ENCODE results near the gene PIK3R1. TPM values are rescaled to one million over a fixed set of nuclear protein-coding genes. Genes with fewer than 3 reads are reported as not detected.

The PIK3R1 gene
- total RNA-seq, 4 donors from 2014 or later, result 244 to 563 (median 329) TPM

DNA sequence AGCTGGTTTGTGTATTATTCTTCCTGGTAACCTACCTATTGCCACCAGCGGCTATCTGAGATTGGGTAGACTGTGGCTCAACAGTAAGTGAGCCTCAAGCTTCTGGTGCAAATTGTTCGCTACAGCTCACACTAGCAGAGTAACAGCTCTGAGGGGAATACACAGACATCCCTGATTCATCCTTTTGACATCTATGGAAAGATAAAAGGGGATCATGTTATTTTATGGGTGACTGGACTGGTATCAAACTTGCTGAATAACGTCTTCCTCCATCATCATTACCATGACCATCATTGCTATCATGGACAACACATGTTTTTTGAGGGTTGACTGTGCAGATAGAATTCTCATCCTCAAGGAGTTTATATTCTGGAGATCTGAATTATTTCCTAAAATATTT, 129.6 kb downstream of the PIK3R1 start:
- intact Hi-C loops (cut with DNase I), result no loop called here

DNA sequence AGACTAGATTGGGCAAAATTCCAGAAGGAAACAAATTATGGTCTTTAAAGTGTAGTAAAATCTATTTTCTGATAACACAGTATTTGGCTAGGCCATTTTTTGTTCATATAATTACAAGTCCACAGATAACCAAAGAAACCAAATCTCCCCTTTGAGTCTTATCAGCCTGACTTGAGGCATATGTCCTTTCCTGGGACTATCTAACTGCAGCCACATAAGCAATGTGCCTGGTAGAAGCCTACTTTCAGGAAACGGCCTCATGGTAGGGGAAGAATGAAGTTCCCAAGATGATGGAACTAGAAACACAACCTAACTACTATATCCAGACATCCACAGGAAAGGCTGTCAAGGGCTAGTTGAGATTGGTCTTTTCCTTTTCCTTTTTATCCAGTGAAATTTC, 130.0 kb downstream of the PIK3R1 start:
- Histone ChIP-seq H3K27ac (replicated peaks in 1 of 4) (no peak overlapping the region), H3K9me3 (no peaks in the 10 kb centered on the region), H3K27me3 (no peaks in the 10 kb centered on the region), H3K4me3 (no peak overlapping the region), H3K36me3 (no peaks in the 10 kb centered on the region), H3K4me1 (peaks cover 9 to 24% (median 20%) of the 10 kb centered on the region in 4 donors)
- TF ChIP-seq, protein P1, sequence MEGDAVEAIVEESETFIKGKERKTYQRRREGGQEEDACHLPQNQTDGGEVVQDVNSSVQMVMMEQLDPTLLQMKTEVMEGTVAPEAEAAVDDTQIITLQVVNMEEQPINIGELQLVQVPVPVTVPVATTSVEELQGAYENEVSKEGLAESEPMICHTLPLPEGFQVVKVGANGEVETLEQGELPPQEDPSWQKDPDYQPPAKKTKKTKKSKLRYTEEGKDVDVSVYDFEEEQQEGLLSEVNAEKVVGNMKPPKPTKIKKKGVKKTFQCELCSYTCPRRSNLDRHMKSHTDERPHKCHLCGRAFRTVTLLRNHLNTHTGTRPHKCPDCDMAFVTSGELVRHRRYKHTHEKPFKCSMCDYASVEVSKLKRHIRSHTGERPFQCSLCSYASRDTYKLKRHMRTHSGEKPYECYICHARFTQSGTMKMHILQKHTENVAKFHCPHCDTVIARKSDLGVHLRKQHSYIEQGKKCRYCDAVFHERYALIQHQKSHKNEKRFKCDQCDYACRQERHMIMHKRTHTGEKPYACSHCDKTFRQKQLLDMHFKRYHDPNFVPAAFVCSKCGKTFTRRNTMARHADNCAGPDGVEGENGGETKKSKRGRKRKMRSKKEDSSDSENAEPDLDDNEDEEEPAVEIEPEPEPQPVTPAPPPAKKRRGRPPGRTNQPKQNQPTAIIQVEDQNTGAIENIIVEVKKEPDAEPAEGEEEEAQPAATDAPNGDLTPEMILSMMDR (IDR thresholded peaks at IDR 0.05), result no peak
- TF ChIP-seq POLR2A (IDR thresholded peaks at IDR 0.05; ENCODE audit: low read depth) (no peak), POLR2AphosphoS5 (IDR thresholded peaks at IDR 0.05) (no peak), EP300 (IDR thresholded peaks at IDR 0.05) (no peak)
- intact Hi-C loops (cut with DNase I), result no loop called here
- WGBS, result 91% methylated on average over 1 of the region's 1 CpG
- DNase-seq (ENCODE audit: extremely low spot score), result no peak

More for the DNA sequence above, 129.6 kb downstream of the PIK3R1 start:
- no peaks in the 10 kb centered on the region for H3K36me3 ChIP-seq
- H3K4me3 ChIP-seq, result no peak overlapping the region
- no peaks in the 10 kb centered on the region for H3K27me3 ChIP-seq
- H3K27ac ChIP-seq (replicated peaks in 1 of 4), result no peak overlapping the region
- 87% methylated on average over 3 of the region's 3 CpGs for WGBS
- peaks cover 9 to 24% (median 20%) of the 10 kb centered on the region in 4 donors for H3K4me1 ChIP-seq
- no peak for DNase-seq (ENCODE audit: extremely low spot score)
- no peaks in the 10 kb centered on the region for H3K9me3 ChIP-seq
- no peak for TF ChIP-seq EP300 (IDR thresholded peaks at IDR 0.05)
- TF ChIP-seq, protein P1 (IDR thresholded peaks at IDR 0.05), result no peak
- no peak for TF ChIP-seq POLR2AphosphoS5 (IDR thresholded peaks at IDR 0.05)
- no peak for TF ChIP-seq POLR2A (IDR thresholded peaks at IDR 0.05; ENCODE audit: low read depth)

DNA sequence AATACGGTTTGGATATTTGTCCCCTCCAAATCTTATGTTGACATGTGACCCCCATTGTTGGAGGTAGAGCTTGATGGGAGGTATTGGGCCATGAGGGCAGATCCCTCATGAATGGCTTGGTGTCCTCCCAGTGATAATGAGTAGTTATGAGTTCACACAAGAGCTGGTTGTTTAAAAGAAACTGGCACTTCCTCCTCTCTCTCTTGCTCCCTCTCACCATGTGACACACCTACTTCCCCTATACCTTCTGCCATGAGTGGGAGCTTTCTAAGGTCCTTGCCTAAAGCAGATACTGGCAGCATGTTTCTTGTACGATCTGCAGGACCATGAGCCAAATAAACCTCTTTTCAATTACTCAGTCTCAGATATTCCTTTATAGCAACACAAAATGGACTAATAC, 132.0 kb downstream of the PIK3R1 start:
- peaks cover 9 to 22% (median 18%) of the 10 kb centered on the region in 4 donors for H3K4me1 ChIP-seq
- 84% methylated on average over 2 of the region's 2 CpGs for WGBS
- no peaks in the 10 kb centered on the region for H3K27me3 ChIP-seq
- intact Hi-C loops (cut with DNase I), result no loop called here
- H3K36me3 ChIP-seq, result no peaks in the 10 kb centered on the region
- TF ChIP-seq, protein P1 (IDR thresholded peaks at IDR 0.05), result no peak
- no peak for TF ChIP-seq EP300 (IDR thresholded peaks at IDR 0.05)
- no peak for TF ChIP-seq POLR2AphosphoS5 (IDR thresholded peaks at IDR 0.05)
- TF ChIP-seq POLR2A (IDR thresholded peaks at IDR 0.05; ENCODE audit: low read depth), result no peak
- no peaks in the 10 kb centered on the region for H3K9me3 ChIP-seq
- no peak overlapping the region for H3K4me3 ChIP-seq
- DNase-seq (ENCODE audit: extremely low spot score), result no peak
- H3K27ac ChIP-seq (replicated peaks in 1 of 4), result no peak overlapping the region

DNA sequence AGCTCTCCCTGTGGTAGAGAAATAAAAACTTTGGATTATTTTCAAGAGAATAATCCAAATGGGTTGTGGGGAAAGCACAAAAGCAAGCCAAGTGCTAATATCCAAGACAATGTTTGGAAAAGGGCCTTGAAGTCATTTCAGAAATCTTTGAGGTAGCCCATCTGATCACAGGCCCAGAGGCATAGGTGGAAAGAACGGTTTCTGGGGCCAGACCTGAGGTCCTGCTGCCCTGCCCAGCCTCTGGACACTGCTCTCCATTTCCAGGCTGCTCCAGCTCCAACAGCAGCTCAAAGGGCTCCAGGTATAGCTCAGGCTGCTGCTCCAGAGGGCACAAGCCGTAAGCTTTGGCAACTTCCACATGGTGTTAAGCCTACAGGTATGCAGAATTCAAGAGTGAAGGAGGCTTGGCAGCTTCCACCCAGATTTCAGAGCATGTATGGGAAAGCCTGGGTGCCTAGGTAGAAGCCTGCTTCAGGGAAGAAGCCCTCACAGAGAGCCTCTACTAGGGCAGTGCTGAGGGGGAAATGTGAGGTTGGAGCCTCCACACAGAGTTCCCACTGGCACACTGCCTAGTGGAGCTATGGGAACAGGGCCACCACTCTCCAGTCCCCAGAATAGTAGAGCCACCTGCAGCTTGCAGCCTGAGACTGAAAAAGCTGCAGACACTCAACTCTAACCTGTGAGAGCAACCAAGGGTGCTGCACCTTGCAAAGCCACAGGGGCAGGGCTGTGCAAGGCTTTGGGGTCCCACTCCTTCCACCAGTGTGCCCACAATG, 133.1 kb downstream of the PIK3R1 start:
- 100% methylated on average over 1 of the region's 2 CpGs for WGBS
- intact Hi-C loops (cut with DNase I), result no loop called here
- DNase-seq (ENCODE audit: extremely low spot score), result no peak
- Histone ChIP-seq H3K9me3 (no peaks in the 10 kb centered on the region), H3K4me3 (no peak overlapping the region), H3K27me3 (no peaks in the 10 kb centered on the region), H3K27ac (replicated peaks in 1 of 4) (no peak overlapping the region), H3K4me1 (peaks cover 7 to 14% (median 8%) of the 10 kb centered on the region in 4 donors), H3K36me3 (no peaks in the 10 kb centered on the region)
- TF ChIP-seq POLR2AphosphoS5 (IDR thresholded peaks at IDR 0.05) (no peak), POLR2A (IDR thresholded peaks at IDR 0.05; ENCODE audit: low read depth) (no peak), EP300 (IDR thresholded peaks at IDR 0.05) (no peak)
- TF ChIP-seq, protein P1 (IDR thresholded peaks at IDR 0.05), result no peak
